ENCODE data around the gene TNMD. TPM values are rescaled to one million over a fixed set of nuclear protein-coding genes. Genes with fewer than 3 reads are reported as not detected.
A peak's percentile ranks its signal among the peaks of the same experiment; 100 is the strongest.

Gene TNMD
- total and polyA plus RNA-seq, 3 donors from 2014 or later = 0.55 TPM; not detected in 2

- no peaks in the 10 kb centered on the region for H3K9me3 ChIP-seq
- H3K36me3 ChIP-seq (ENCODE audit: low read depth, missing control alignments) = no peaks in the 10 kb centered on the region
- no peak overlapping the region for H3K4me3 ChIP-seq
- no peaks in the 10 kb centered on the region for H3K4me1 ChIP-seq
- DNase-seq = peak; percentile 14
- H3K27ac ChIP-seq = no peak overlapping the region
- TF ChIP-seq POLR2A (IDR thresholded peaks at IDR 0.05) (no peak), CTCF (IDR thresholded peaks at IDR 0.05) (no peak)
- no peaks in the 10 kb centered on the region for H3K27me3 ChIP-seq
- intact Hi-C loops (cut with DNase I; ENCODE audit: low total_unique reads) = no loop called here
- 14 to 44% methylated on average over 4 of the region's 4 CpGs for WGBS, 2 donors
Measured at GRCh38 chrX:100623001-100623400, 38.3 kb downstream of the TNMD start.

GRCh38 chrX:100625985-100626491 is 41.3 kb downstream of the TNMD start:
- Histone ChIP-seq H3K4me1 (no peaks in the 10 kb centered on the region), H3K27me3 (no peaks in the 10 kb centered on the region), H3K9me3 (no peaks in the 10 kb centered on the region), H3K36me3 (ENCODE audit: low read depth, missing control alignments) (no peaks in the 10 kb centered on the region), H3K4me3 (no peak overlapping the region), H3K27ac (no peak overlapping the region)
- TF ChIP-seq CTCF (IDR thresholded peaks at IDR 0.05) = no peak
- TF ChIP-seq POLR2A (IDR thresholded peaks at IDR 0.05) = no peak
- intact Hi-C loops (cut with DNase I; ENCODE audit: low total_unique reads) = no loop called here
- 75% methylated on average over 5 of the region's 5 CpGs for WGBS, 2 donors
- no peak for DNase-seq

GRCh38 chrX:100635040-100635439 is 50.3 kb downstream of the TNMD start:
- H3K27ac ChIP-seq = no peak overlapping the region
- H3K4me3 ChIP-seq = no peak overlapping the region
- no peaks in the 10 kb centered on the region for H3K36me3 ChIP-seq (ENCODE audit: low read depth, missing control alignments)
- no peak for TF ChIP-seq CTCF (IDR thresholded peaks at IDR 0.05)
- no peak for TF ChIP-seq POLR2A (IDR thresholded peaks at IDR 0.05)
- intact Hi-C loops (cut with DNase I; ENCODE audit: low total_unique reads) = loop anchor here (10.0 kb wide), 1 partner anchor 120 kb away; no protein-coding TSS in a partner anchor
- no peaks in the 10 kb centered on the region for H3K9me3 ChIP-seq
- H3K27me3 ChIP-seq = no peaks in the 10 kb centered on the region
- DNase-seq = no peak
- 45 to 61% methylated on average over 5 of the region's 5 CpGs for WGBS, 2 donors
- H3K4me1 ChIP-seq = no peaks in the 10 kb centered on the region

DNA sequence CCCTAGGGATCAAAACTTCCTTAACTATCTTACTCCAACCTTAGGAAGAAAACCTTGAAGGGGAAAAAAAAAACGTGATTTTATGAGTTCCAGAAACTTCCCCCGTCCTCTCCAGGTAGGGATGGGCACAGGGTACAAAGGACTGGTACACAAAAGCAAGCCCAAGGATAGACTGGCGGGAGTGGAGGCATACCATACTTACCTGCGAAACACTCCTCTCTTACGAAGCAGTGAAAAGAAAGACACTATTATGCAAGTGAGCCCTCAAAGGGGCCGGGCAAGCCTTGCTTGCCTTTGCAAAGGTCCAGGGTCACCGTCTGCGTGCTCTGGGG is 51.2 kb downstream of the TNMD start:
- 9 to 21% methylated on average over 3 to 7 of the region's 8 CpGs for WGBS, 2 donors
- TF ChIP-seq POLR2A (IDR thresholded peaks at IDR 0.05) (no peak), CTCF (IDR thresholded peaks at IDR 0.05) (no peak)
- Histone ChIP-seq H3K9me3 (no peaks in the 10 kb centered on the region), H3K27ac (peak overlapping the region; percentile 69 to 75), H3K4me3 (peak overlapping the region; percentile 60 to 61), H3K36me3 (ENCODE audit: low read depth, missing control alignments) (no peaks in the 10 kb centered on the region), H3K27me3 (no peaks in the 10 kb centered on the region), H3K4me1 (no peaks in the 10 kb centered on the region)
- intact Hi-C loops (cut with DNase I; ENCODE audit: low total_unique reads) = loop anchor here (10.0 kb wide), 1 partner anchor 121 kb away; no protein-coding TSS in a partner anchor
- no peak for DNase-seq

GRCh38 chrX:100636321-100636991 is 51.7 kb downstream of the TNMD start, which contains the start of gene TSPAN6:
TSS of gene TSPAN6 (minus strand) at chrX:100636806. CDS start at chrX:100636694, 112 bp downstream.
- intact Hi-C loops (cut with DNase I; ENCODE audit: low total_unique reads) = loop anchor here (10.0 kb wide), 1 partner anchor 122 kb away; no protein-coding TSS in a partner anchor
- H3K36me3 ChIP-seq (ENCODE audit: low read depth, missing control alignments) = no peaks in the 10 kb centered on the region
- WGBS, 2 donors = 0 to 1% methylated on average over 14 to 26 of the region's 51 CpGs
- H3K4me1 ChIP-seq = no peaks in the 10 kb centered on the region
- peak within 1 kb of the TSS; percentile 69 to 75 for H3K27ac ChIP-seq
- no peaks in the 10 kb centered on the region for H3K27me3 ChIP-seq
- H3K4me3 ChIP-seq = peak within 1 kb of the TSS; percentile 60 to 61
- TF ChIP-seq POLR2A (IDR thresholded peaks at IDR 0.05) (no peak), CTCF (IDR thresholded peaks at IDR 0.05) (peak in 2 of 3 experiments; percentile 34 to 47)
- H3K9me3 ChIP-seq = no peaks in the 10 kb centered on the region
- peak; percentile 86 for DNase-seq

All from testis (tissue), 3 donors.